Astrocyte (in vitro differentiated cells and primary cell): ENCODE measurements around the gene TRIO. TPM values are rescaled to one million over a fixed set of nuclear protein-coding genes. Genes with fewer than 3 reads are reported as not detected.

Source experiments
- DNase-seq: peaks from one replicate; pipeline ENCODE4 v3.0.0-alpha.2; 2010; ENCODE audit warnings: low read depth
- FAIRE-seq: peaks from 2 replicates; lab custom pipeline; 2011; peaks lifted over from hg19 to GRCh38; lab: Jason Lieb, UNC
- H2AFZ ChIP-seq: 2 replicates; pipeline ENCODE4 v1.6.0; 2012; ENCODE audit warnings: low read depth, low read length, inconsistent platforms
- H3K27ac ChIP-seq: 2 replicates; pipeline ENCODE4 v1.5.1; 2011; ENCODE audit warnings: low read depth, low read length, inconsistent platforms
- H3K27me3 ChIP-seq: 2 replicates; pipeline ENCODE4 v1.6.0; 2011; ENCODE audit warnings: low read length, inconsistent platforms; ENCODE audit not compliant: insufficient read depth
- H3K36me3 ChIP-seq: 2 replicates; pipeline ENCODE4 v1.5.1; 2011; ENCODE audit warnings: low read length, inconsistent platforms; ENCODE audit not compliant: insufficient read depth
- H3K4me1 ChIP-seq: 2 replicates; pipeline ENCODE4 v1.5.1; 2011; ENCODE audit warnings: low read length, inconsistent platforms; ENCODE audit not compliant: insufficient read depth
- H3K4me2 ChIP-seq: 2 replicates; pipeline ENCODE4 v1.6.0; 2012; ENCODE audit warnings: low read length, inconsistent platforms
- H3K4me3 ChIP-seq: 2 replicates; pipeline ENCODE4 v1.5.1; 2011; ENCODE audit warnings: low read depth, mild to moderate bottlenecking, low read length, inconsistent platforms; ENCODE audit not compliant: insufficient read depth
- H3K79me2 ChIP-seq: 2 replicates; pipeline ENCODE4 v1.6.0; 2012; ENCODE audit warnings: mild to moderate bottlenecking, low read length, inconsistent platforms; ENCODE audit not compliant: insufficient read depth
- H3K9ac ChIP-seq: 2 replicates; pipeline ENCODE4 v1.6.0; 2012; ENCODE audit warnings: mild to moderate bottlenecking, low read length, inconsistent platforms
- H3K9me3 ChIP-seq: 2 replicates; pipeline ENCODE4 v1.5.1; 2012; ENCODE audit warnings: low read depth, mild to moderate bottlenecking, low read length, inconsistent platforms; ENCODE audit not compliant: insufficient read depth
- H4K20me1 ChIP-seq: 2 replicates; pipeline ENCODE4 v1.6.0; 2012; ENCODE audit warnings: low read length, inconsistent platforms; ENCODE audit not compliant: insufficient read depth
- H3K27ac Mint-ChIP-seq: one replicate; pipeline ENCODE4 v1.8.0; 2021; ENCODE audit warnings: mild to moderate bottlenecking, mixed read lengths; ENCODE audit not compliant: unreplicated experiment
- H3K27me3 Mint-ChIP-seq: one replicate; pipeline ENCODE4 v1.8.0; 2021; ENCODE audit warnings: low read depth, mixed read lengths; ENCODE audit not compliant: unreplicated experiment
- H3K36me3 Mint-ChIP-seq: one replicate; pipeline ENCODE4 v1.8.0; 2021; ENCODE audit warnings: low read depth, mixed read lengths; ENCODE audit not compliant: unreplicated experiment
- H3K4me1 Mint-ChIP-seq: one replicate; pipeline ENCODE4 v1.8.0; 2021; ENCODE audit warnings: low read depth, mixed read lengths; ENCODE audit not compliant: unreplicated experiment
- H3K4me3 Mint-ChIP-seq: one replicate; pipeline ENCODE4 v1.8.0; 2021; ENCODE audit warnings: mild to moderate bottlenecking, moderate library complexity, mixed read lengths; ENCODE audit not compliant: unreplicated experiment
- H3K9me3 Mint-ChIP-seq: one replicate; pipeline ENCODE4 v1.8.0; 2021; ENCODE audit warnings: mild to moderate bottlenecking, mixed read lengths; ENCODE audit not compliant: unreplicated experiment
- CTCF ChIP-seq: IDR thresholded peaks from 2 replicates; pipeline ENCODE4 v1.5.1; 2011; ENCODE audit warnings: low read depth, mild to moderate bottlenecking, inconsistent platforms, low read length, moderate library complexity; ENCODE audit not compliant: insufficient read depth
- EZH2 ChIP-seq: IDR thresholded peaks from 2 replicates; pipeline ENCODE4 v1.6.1; 2012; ENCODE audit warnings: mild to moderate bottlenecking, low read length, inconsistent platforms; ENCODE audit not compliant: insufficient read depth
- total RNA-seq: library from RNA; stranded (reverse); gene quantifications from 2 replicates; pipeline ENCODE4 v1.2.1, GENCODE V29; 2021

The TRIO gene
- total RNA-seq, 1 donor from 2014 or later: 347 TPM

- no peak for FAIRE-seq
- Mint-ChIP-seq H3K27ac (no peak overlapping the region), H3K9me3 (no peaks in the 10 kb centered on the region), H3K4me1 (no peaks in the 10 kb centered on the region), H3K4me3 (no peak overlapping the region), H3K27me3 (peaks cover 11% of the 10 kb centered on the region), H3K36me3 (no peaks in the 10 kb centered on the region)
- H3K4me3 ChIP-seq: no peak overlapping the region
- H3K9me3 ChIP-seq: no peaks in the 10 kb centered on the region
- H4K20me1 ChIP-seq: no peaks in the 10 kb centered on the region
- H3K27ac ChIP-seq: no peak overlapping the region
- no peak for DNase-seq
- no peaks in the 10 kb centered on the region for H3K36me3 ChIP-seq
- TF ChIP-seq EZH2: no peak
- TF ChIP-seq CTCF: no peak
- H3K4me1 ChIP-seq: no peaks in the 10 kb centered on the region
- H3K27me3 ChIP-seq: no peaks in the 10 kb centered on the region
- H3K9ac ChIP-seq: no peak overlapping the region
- no peak overlapping the region for H3K4me2 ChIP-seq
- no peaks in the 10 kb centered on the region for H3K79me2 ChIP-seq
- no peak overlapping the region for H2AFZ ChIP-seq
Measured at GRCh38 chr5:14522721-14523120, 379.6 kb downstream of the TRIO start.

- Mint-ChIP-seq H3K27me3 (peaks cover 10% of the 10 kb centered on the region), H3K4me1 (no peaks in the 10 kb centered on the region), H3K27ac (no peak overlapping the region), H3K4me3 (no peak overlapping the region), H3K36me3 (no peaks in the 10 kb centered on the region), H3K9me3 (no peaks in the 10 kb centered on the region)
- Histone ChIP-seq H4K20me1 (no peaks in the 10 kb centered on the region), H2AFZ (no peak overlapping the region), H3K79me2 (no peaks in the 10 kb centered on the region), H3K9ac (no peak overlapping the region), H3K9me3 (no peaks in the 10 kb centered on the region), H3K36me3 (no peaks in the 10 kb centered on the region), H3K27ac (no peak overlapping the region), H3K4me3 (no peak overlapping the region), H3K27me3 (no peaks in the 10 kb centered on the region), H3K4me2 (no peak overlapping the region), H3K4me1 (no peaks in the 10 kb centered on the region)
- no peak for FAIRE-seq
- TF ChIP-seq EZH2: no peak
- no peak for TF ChIP-seq CTCF
- no peak for DNase-seq
Measured at GRCh38 chr5:14523243-14524034, 380.3 kb downstream of the TRIO start.

GRCh38 chr5:14525397-14525796 lies 382.3 kb downstream of the TRIO start:
- Histone ChIP-seq H3K79me2 (no peaks in the 10 kb centered on the region), H3K27ac (no peak overlapping the region), H4K20me1 (no peaks in the 10 kb centered on the region), H3K27me3 (no peaks in the 10 kb centered on the region), H3K36me3 (no peaks in the 10 kb centered on the region), H3K9ac (no peak overlapping the region), H3K4me2 (no peak overlapping the region), H3K4me1 (no peaks in the 10 kb centered on the region), H3K9me3 (no peaks in the 10 kb centered on the region), H2AFZ (no peak overlapping the region), H3K4me3 (no peak overlapping the region)
- H3K9me3 Mint-ChIP-seq: no peaks in the 10 kb centered on the region
- FAIRE-seq: no peak
- no peak for TF ChIP-seq EZH2
- no peak for TF ChIP-seq CTCF
- H3K4me3 Mint-ChIP-seq: no peak overlapping the region
- no peak for DNase-seq
- H3K4me1 Mint-ChIP-seq: no peaks in the 10 kb centered on the region
- H3K27ac Mint-ChIP-seq: no peak overlapping the region
- H3K36me3 Mint-ChIP-seq: no peaks in the 10 kb centered on the region
- peaks cover 14% of the 10 kb centered on the region for H3K27me3 Mint-ChIP-seq
